RWPE2 (cell line): ENCODE results near the gene IGFBP5.

ENCODE experiments used
- ATAC-seq: fragments of 200-7000 bp; cut with Tn5 transposase; 3 replicates; pipeline ENCODE4 v1.9.1; 2021; ENCODE audit warnings: low read depth
- DNase-seq: peaks from one replicate; pipeline ENCODE4 v3.0.0-alpha.2; 2020; ENCODE audit warnings: low spot score
- H3K27ac ChIP-seq: fragments of 450-650 bp; 2 replicates; pipeline ENCODE4 v1.5.1; 2017; ENCODE audit warnings: mild to moderate bottlenecking; ENCODE audit not compliant: poor library complexity, severe bottlenecking
- H3K27me3 ChIP-seq: fragments of 250-450 bp; sonication (Bioruptor Pico); 2 replicates; pipeline ENCODE4 v1.5.1; 2021; ENCODE audit warnings: mild to moderate bottlenecking, moderate library complexity; ENCODE audit not compliant: insufficient read depth, poor library complexity, severe bottlenecking
- H3K36me3 ChIP-seq: fragments of 250-450 bp; sonication (Bioruptor Pico); 2 replicates; pipeline ENCODE4 v1.5.1; 2020; ENCODE audit warnings: low read depth, mild to moderate bottlenecking, moderate library complexity
- H3K4me1 ChIP-seq: fragments of 250-450 bp; sonication (Bioruptor Pico); 2 replicates; pipeline ENCODE4 v1.5.1; 2021; ENCODE audit warnings: mild to moderate bottlenecking, moderate library complexity; ENCODE audit not compliant: insufficient read depth, poor library complexity, severe bottlenecking
- H3K4me3 ChIP-seq: fragments of 250-450 bp; sonication (Bioruptor Pico); 2 replicates; pipeline ENCODE4 v1.5.1; 2021; ENCODE audit warnings: mild to moderate bottlenecking, moderate library complexity; ENCODE audit not compliant: severe bottlenecking
- H3K9me3 ChIP-seq: fragments of 250-450 bp; sonication (Bioruptor Pico); 2 replicates; pipeline ENCODE4 v1.5.1; 2021; ENCODE audit warnings: mild to moderate bottlenecking, moderate library complexity; ENCODE audit not compliant: severe bottlenecking
- TF ChIP-seq, protein P1 (sequence below): fragments of 450-650 bp; IDR thresholded peaks from one replicate; pipeline ENCODE4 v1.5.1; 2017; ENCODE audit warnings: mild to moderate bottlenecking, moderate library complexity; ENCODE audit not compliant: poor library complexity, severe bottlenecking

The IGFBP5 gene

DNA sequence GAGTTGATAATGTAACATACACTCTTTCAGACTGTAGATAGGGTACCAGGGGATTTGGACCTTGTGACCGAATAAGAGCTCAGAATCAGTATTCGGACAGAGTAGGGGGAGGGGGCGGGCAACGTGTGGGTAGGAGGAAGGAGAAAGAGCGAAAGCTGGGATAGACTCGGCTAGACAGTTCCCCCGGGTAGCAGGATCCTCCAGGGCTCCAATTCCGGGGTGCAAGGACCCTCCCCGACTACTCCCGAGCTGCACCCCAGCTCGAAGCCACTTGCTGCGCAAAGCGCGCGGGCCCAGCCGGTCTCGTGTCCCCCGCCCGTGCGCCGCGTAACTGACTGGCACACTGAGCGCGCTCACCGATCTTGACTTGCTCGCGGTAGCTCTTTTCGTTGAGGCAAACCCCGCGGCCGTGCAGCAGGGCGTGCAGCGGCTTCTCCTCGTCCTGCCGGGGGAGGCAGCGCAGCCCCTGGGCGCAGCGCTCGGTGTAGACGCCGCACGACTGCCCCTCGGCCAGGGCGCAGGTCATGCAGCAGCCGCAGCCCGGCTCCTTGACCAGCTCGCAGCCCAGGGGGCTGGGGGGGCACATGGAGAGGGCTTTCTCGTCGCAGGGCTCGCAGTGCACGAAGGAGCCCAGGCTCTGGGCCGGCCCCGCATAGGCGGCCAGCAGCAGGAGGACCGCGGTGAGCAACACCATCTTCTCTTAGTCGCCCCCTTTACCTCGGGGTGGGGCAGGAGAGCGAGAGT lies 1.1 kb downstream of the IGFBP5 start:
- TF ChIP-seq, protein P1, sequence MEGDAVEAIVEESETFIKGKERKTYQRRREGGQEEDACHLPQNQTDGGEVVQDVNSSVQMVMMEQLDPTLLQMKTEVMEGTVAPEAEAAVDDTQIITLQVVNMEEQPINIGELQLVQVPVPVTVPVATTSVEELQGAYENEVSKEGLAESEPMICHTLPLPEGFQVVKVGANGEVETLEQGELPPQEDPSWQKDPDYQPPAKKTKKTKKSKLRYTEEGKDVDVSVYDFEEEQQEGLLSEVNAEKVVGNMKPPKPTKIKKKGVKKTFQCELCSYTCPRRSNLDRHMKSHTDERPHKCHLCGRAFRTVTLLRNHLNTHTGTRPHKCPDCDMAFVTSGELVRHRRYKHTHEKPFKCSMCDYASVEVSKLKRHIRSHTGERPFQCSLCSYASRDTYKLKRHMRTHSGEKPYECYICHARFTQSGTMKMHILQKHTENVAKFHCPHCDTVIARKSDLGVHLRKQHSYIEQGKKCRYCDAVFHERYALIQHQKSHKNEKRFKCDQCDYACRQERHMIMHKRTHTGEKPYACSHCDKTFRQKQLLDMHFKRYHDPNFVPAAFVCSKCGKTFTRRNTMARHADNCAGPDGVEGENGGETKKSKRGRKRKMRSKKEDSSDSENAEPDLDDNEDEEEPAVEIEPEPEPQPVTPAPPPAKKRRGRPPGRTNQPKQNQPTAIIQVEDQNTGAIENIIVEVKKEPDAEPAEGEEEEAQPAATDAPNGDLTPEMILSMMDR, result no peak
- peak; percentile 41 for ATAC-seq
- H3K4me1 ChIP-seq, result peaks cover 27% of the 10 kb centered on the region
- no peaks in the 10 kb centered on the region for H3K9me3 ChIP-seq
- no peaks in the 10 kb centered on the region for H3K36me3 ChIP-seq
- no peak overlapping the region for H3K27ac ChIP-seq
- no peak for DNase-seq
- peaks cover 17% of the 10 kb centered on the region for H3K27me3 ChIP-seq
- H3K4me3 ChIP-seq, result peak overlapping the region; percentile 22

DNA sequence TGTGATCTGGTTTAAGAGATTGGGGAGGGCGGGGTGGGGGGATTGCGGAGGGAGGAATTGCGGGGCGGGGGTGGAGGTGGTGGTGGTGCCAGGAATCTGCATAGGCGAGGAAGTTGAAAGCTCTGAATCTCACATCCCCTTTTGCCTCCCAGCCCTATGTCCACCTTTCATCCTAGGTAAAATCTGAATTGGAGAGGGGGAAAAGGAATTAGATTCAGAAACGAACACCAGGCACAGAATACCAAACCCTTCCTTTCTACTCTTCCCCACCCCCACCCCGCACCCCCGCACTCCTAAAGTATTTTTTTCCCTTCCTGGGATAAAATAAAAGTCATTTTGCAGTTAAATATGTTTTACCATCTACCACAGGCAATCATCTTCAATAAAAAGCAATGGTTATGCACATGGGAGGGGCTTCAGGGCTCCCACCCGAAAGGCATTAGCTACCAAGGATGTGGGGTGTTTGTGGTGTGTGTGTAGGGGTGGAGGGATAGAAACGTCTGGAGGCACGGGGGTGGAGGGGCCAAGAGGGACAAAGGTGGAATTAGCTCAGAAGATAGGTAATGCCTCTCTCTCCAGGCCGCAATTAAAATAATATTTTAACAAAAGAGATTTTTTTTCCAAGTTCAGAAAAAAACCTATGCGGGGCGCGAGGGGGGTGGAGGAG lies 1.8 kb downstream of the IGFBP5 start:
- no peak overlapping the region for H3K27ac ChIP-seq
- DNase-seq (no peak), ATAC-seq (no peak)

DNA sequence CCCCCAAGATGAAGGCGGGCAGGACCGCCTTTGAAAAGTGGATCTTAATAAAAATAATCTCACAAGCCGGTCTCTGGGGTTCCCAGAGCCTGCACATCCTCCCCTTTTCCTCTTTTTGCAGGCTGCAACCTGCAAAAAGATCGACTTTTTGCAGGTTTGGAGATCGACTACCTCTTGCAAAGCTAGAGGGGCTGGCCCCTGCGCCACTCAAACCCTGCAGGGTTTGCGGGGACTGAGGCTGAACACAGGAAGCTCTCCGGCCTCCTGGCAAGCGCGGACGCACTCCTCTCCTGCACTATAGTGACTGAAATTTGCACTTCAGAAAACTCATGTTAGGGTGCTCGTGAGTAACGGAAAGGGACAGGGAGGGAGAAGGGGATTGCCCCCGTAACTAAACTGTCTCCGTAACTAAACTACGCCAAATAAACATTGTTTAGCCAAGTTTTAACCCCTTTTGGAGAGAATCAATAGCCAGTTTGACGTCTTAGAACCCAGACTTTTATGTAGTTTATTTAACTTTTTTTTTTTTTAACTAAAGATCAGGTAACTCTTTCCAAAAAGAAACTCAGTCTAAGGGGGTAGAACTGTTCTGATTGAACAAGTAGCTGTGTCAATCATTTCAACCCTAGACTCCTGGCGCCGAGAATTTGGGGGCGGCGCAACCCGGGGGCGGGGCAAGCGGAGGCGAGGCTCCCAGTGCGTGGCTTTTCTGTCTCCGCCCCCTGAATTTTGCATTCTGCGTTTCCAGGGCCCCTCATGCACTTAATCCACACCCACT lies 2.5 kb downstream of the IGFBP5 start:
- Histone ChIP-seq H3K36me3 (no peaks in the 10 kb centered on the region), H3K4me1 (peaks cover 27% of the 10 kb centered on the region), H3K27ac (no peak overlapping the region), H3K4me3 (peak overlapping the region; percentile 28), H3K27me3 (peaks cover 17% of the 10 kb centered on the region), H3K9me3 (no peaks in the 10 kb centered on the region)
- no peak for DNase-seq
- TF ChIP-seq, protein P1, result no peak
- ATAC-seq, result peak; percentile 59

More for the DNA sequence above, 1.8 kb downstream of the IGFBP5 start:
- H3K9me3 ChIP-seq, result no peaks in the 10 kb centered on the region
- TF ChIP-seq, protein P1, result no peak
- peaks cover 27% of the 10 kb centered on the region for H3K4me1 ChIP-seq
- H3K27me3 ChIP-seq, result peaks cover 17% of the 10 kb centered on the region
- H3K4me3 ChIP-seq, result peak overlapping the region; percentile 22
- no peaks in the 10 kb centered on the region for H3K36me3 ChIP-seq

DNA sequence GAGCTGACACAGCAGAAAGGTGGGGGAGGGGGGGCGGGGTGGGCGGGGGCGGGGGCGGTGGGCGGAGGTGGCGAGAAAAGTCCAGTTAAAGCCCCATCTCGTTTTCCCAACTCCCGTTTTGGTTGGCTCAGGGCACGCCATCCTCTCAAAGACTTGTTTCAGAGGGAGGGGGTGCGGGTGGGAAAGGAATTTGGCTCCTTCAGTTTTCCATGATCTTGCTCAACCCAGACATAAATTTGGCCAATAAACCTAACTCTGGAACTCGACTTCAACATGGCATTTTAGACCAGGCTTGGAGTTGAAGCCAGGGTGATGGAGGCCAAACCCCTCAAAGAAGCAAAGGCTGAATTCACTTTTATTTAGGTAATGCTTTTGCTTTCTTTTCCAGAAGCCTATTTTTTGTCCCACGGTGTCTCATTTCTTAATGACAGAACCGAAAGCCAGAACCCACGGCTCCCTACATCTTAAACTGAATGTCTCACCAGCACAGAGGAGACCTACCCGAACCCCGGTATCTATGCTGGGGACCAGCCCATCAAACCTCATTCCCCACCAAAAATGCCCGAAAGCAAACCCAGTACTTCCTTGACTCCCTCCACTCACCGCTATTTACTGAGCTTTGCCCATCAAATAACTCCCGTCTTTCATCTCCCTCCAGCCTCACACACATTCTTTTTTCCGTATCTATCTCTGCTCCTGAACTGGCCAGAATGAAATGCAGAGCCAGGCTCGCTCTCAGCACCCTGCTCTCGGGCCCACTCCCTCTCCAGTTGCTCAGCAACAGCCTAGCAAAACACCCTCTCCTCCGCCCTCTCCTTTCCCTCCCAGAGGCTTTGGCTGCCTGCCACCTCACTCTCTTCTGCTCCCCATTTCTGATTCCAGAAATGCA lies 4.3 kb downstream of the IGFBP5 start:
- Histone ChIP-seq H3K27me3 (peaks cover 17% of the 10 kb centered on the region), H3K36me3 (no peaks in the 10 kb centered on the region), H3K9me3 (no peaks in the 10 kb centered on the region), H3K4me3 (no peak overlapping the region), H3K4me1 (peaks cover 27% of the 10 kb centered on the region), H3K27ac (no peak overlapping the region)
- ATAC-seq (peak; percentile 45; the same call in 2 of the 3 replicates), DNase-seq (no peak)
- TF ChIP-seq, protein P1, result no peak
